A549 (cell line): Measurements from ENCODE around the gene PPP1R18.
A peak's percentile ranks its signal among the peaks of the same experiment; 100 is the strongest.

ENCODE experiments used
- BHLHE40 ChIP-seq: IDR thresholded peaks from 2 replicates; pipeline ENCODE4 v1.6.1; 2012; ENCODE audit warnings: low read depth, low read length, inconsistent platforms
- EP300 ChIP-seq, 2 experiments: fragments of >200 bp; sonication (Bioruptor Twin); formaldehyde crosslinking; IDR thresholded peaks; 2 replicates in 1 of 2; 3 replicates in 1 of 2; pipeline ENCODE4 v1.6.1; 2016 to 2017
- TF ChIP-seq, protein P1 (sequence below): fragments of >200 bp; sonication (Bioruptor Twin); formaldehyde crosslinking; IDR thresholded peaks from 3 replicates; pipeline ENCODE4 v1.5.1; 2016

GRCh38 chr6:30687659-30688431 lies 1.4 kb upstream of the PPP1R18 start:
- TF ChIP-seq BHLHE40: no peak
- no peak for TF ChIP-seq EP300 (IDR thresholded peaks at IDR 0.05)
- TF ChIP-seq, protein P1, sequence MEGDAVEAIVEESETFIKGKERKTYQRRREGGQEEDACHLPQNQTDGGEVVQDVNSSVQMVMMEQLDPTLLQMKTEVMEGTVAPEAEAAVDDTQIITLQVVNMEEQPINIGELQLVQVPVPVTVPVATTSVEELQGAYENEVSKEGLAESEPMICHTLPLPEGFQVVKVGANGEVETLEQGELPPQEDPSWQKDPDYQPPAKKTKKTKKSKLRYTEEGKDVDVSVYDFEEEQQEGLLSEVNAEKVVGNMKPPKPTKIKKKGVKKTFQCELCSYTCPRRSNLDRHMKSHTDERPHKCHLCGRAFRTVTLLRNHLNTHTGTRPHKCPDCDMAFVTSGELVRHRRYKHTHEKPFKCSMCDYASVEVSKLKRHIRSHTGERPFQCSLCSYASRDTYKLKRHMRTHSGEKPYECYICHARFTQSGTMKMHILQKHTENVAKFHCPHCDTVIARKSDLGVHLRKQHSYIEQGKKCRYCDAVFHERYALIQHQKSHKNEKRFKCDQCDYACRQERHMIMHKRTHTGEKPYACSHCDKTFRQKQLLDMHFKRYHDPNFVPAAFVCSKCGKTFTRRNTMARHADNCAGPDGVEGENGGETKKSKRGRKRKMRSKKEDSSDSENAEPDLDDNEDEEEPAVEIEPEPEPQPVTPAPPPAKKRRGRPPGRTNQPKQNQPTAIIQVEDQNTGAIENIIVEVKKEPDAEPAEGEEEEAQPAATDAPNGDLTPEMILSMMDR: peak; percentile 10; the same call in 1 of the 3 replicates
